Stimulated activated naive CD8-positive, alpha-beta T cell treated with anti-CD3 and anti-CD28 coated beads, Interleukin-15, Interleukin-2, amounts not matched to agents 100 U/mL and 50 U/mL, for 24 hours (primary cell): ENCODE results near the gene TP53INP2.
"Not testable (repeated sequence)": the region's sequence is repeated elsewhere in the genome, so short reads cannot be mapped to it uniquely, and the experiment has no call there.

Experiments
- ATAC-seq: fragments of 150-1000 bp; cut with Tn5 transposase; one replicate; pipeline ENCODE4 v1.10.0; 2021
- DNase-seq: peaks from one replicate; pipeline ENCODE4 v3.0.0; 2021

TP53INP2 gene

GRCh38 chr20:34704177-34705007, at the start of gene TP53INP2:
Gene TP53INP2, plus strand, starts transcription at chr20:34704344. Its CDS starts 4,396 bp downstream, at chr20:34708740.
- peak; percentile 34 for ATAC-seq
- peak; percentile 83 for DNase-seq

- not testable (repeated sequence) for DNase-seq, ATAC-seq
Measured at GRCh38 chr20:34658654-34659053, 45.5 kb upstream of the TP53INP2 start.

- not testable (repeated sequence) for DNase-seq, ATAC-seq
Measured at GRCh38 chr20:34661811-34662210, 42.3 kb upstream of the TP53INP2 start.

DNA sequence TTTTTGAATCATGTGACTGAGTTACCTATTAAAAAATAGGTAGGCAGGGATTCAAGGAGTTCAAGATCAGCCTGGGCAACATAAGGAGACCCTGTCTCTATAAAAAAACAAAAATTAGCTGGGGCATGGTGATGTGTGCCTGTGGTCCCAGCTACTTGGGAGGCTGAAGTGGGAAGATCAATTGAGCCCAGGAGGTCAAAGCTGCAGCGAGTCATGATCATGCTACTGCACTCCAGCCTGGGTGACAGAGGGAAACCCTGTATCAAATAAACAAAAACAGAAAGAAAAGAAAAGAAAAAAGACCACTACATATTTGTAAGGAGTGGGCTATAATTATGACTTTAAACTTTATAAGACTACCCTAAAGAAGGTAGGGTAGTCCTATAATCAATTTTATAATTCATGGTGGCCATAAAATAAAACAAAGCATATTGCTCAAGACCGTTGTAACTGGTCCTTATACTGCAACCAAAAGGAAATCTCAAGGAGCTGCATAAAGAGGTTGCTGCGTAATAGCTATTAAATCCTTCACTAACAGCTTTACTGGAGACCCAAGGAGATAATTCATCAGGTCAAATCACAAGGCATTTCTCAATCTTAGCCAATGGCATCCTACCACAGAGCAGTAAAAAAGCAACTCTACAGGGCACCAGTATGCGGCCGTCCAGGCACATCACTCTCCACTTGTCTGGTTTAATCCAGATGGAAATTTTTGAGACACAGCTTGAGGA, 40.8 kb upstream of the TP53INP2 start:
- ATAC-seq (no peak), DNase-seq (no peak)

GRCh38 chr20:34664751-34665150, 39.4 kb upstream of the TP53INP2 start:
- not testable (repeated sequence) for ATAC-seq, DNase-seq

- ATAC-seq = no peak
- no peak for DNase-seq
Measured at GRCh38 chr20:34669094-34669493, 35.0 kb upstream of the TP53INP2 start.

DNA sequence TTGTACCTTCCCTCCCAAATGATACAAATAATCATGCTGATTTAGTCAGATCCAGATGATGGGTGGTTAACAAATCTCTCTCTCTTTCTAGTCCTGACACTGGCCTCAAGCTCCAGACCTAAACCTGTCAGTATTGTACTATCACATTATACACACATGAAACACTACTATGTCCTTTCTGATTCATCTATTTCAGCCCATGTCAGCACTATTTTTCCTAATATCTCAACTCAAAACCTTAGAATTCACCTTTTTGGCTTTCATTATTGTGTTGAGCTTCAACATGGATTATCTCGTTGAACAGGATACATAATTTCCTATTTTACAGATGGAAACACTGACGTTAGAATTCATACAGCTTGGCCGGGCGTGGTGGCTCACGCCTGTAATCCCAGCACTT, 30.7 kb upstream of the TP53INP2 start:
- no peak for DNase-seq
- ATAC-seq = no peak

DNA sequence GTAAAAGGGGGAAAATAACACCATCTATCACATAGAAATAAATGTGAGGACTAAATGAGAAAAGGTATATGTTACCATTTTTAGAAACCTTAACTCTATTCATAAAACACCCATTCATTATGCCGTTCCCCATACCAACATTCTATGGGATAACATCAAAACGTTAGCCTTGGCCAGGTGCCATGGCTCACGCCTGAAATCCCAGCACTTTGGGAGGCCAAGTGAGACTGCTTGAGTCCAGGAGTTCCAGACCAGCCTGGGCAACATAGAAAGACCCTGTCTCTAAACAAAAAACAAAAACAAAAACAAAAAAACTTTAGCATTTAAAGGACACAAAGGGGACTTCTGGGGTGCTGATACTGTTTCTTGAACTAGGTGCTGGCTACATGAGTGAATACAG, 28.6 kb upstream of the TP53INP2 start:
- ATAC-seq = no peak

GRCh38 chr20:34675993-34676641, 28.0 kb upstream of the TP53INP2 start:
- DNase-seq (no peak), ATAC-seq (no peak)

More for the DNA sequence above, 28.6 kb upstream of the TP53INP2 start:
- no peak for DNase-seq

- peak; percentile 99 for ATAC-seq
- DNase-seq = peak; percentile 96
Measured at GRCh38 chr20:34676642-34677373, 27.3 kb upstream of the TP53INP2 start, which contains the start of gene PIGU. Gene PIGU, minus strand, starts transcription at chr20:34677092. Its CDS starts 7 bp downstream, at chr20:34677085.

GRCh38 chr20:34680586-34681175, 23.5 kb upstream of the TP53INP2 start:
- ATAC-seq (no peak), DNase-seq (no peak)

GRCh38 chr20:34683667-34684066, 20.5 kb upstream of the TP53INP2 start:
- ATAC-seq = no peak
- no peak for DNase-seq

GRCh38 chr20:34689486-34689885, 14.7 kb upstream of the TP53INP2 start:
- DNase-seq (no peak), ATAC-seq (no peak)

DNA sequence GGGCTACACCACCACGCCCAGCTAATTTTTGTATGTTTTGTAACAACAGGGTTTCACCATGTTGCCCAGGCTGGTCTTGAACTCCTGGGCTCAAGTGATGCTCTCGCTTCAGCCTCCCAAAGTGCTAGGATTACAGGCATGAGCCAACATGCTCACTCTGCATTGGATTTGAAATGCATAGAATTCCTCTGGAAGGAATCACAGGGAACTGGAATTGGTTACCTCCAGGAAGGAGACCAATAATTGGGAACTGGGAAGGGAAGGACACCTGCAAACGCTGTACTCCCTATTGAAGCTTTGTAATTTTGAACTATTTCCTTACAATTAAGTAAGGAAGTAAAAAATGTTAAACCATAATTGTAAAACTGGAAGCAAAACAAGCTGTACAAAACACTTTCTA, 12.3 kb upstream of the TP53INP2 start:
- DNase-seq = no peak
- no peak for ATAC-seq

DNA sequence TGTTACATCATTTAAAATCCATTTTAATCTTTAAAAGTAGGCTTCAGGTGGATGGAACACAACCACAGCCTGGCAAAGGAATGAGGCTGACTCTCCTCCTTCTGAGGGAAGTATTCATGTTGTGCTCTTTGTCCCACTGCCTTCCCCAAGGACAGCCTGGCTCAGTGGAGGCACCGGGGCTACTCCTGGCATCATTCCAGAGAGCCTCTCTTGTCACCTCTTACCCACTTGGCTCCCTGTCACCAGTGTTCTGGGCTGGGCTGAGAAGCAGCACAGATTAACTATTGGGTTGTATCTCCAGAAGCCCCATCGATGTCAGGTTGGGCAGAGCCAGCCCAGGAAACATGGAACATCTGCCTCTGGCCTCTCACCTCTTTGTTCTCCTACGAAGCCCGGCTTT, 10.7 kb upstream of the TP53INP2 start:
- no peak for ATAC-seq
- no peak for DNase-seq

GRCh38 chr20:34701405-34702085, 2.6 kb upstream of the TP53INP2 start:
- ATAC-seq (no peak), DNase-seq (no peak)

DNA sequence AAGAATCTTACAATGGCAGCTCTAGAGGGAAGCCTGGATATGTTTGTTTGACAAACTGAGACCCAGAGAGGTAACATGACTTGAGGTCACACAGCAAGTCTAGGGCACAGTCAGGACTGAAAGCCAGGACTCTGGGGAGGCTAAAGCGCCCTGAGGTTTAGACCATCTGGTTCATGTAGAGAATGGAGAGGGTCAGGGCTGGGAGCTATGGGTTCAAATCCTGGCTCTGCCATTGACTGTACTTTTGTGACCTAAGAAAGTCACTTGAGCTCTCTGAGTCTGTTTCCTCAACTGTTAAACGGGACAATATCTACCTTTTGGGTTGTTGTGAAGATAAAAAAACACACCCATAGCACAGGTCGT, 1.1 kb upstream of the TP53INP2 start:
- DNase-seq = no peak
- ATAC-seq = no peak

DNA sequence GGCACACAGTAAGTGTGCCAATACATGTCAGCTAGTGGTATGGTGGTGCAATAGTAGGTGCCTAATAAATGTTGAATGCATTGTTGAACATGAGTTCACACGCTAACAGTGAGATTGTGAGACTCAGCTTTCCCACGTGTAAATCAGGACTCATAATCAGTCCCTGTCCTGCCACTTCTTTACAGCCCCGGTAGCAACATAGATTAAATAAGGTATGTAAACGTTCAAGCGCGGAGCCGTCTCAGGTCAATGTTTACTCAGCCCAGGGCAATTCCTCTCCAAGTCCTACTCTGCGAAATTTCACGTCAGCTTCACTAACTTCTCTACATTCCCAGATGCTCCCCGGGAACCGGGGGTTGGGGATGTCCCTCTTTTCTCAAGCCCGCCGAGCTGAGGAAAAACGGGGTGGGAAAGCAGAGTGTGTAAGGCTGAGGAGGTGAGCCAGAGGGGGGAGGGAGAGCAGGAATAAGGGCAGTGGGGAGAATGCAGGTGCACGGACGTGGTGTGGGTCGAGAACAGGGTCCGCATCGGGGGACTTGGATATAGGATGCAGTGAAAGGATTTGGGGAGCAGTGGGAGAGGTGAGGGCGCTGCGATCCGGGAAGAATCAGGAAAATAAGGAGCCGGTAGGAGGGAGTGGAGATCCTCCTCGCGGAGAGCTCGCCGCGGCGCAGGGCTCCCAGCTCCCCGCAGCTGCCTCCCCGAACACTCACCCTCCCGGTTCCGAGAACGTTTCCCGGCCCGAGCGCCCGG, 544 bp upstream of the TP53INP2 start:
- no peak for ATAC-seq
- DNase-seq = no peak

GRCh38 chr20:34705008-34705396, 858 bp downstream of the TP53INP2 start:
- DNase-seq (no peak), ATAC-seq (no peak)
